ENCODE measurements around the gene PCDH9.

PCDH9 gene

DNA sequence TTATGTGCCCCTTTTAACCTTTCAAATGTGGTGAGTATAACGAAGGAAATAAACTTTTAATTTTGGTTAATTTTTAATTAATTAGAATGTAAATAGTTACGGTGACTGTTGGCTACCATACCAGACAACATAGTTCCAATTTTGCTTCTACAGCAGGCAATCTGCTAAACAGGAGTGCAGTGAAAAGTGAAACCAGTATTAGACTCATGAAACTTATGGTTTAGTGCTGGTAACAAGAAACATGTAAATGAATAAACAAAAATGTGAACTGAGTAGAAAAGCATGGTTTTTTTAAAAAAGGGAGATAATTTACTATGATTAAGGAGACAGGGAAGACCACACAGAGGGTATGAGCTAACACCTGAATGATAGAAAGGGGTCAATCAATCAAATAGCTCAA lies 478.4 kb downstream of the PCDH9 start:
- no peak for DNase-seq (ENCODE audit: low read depth in 2 of 2)

DNA sequence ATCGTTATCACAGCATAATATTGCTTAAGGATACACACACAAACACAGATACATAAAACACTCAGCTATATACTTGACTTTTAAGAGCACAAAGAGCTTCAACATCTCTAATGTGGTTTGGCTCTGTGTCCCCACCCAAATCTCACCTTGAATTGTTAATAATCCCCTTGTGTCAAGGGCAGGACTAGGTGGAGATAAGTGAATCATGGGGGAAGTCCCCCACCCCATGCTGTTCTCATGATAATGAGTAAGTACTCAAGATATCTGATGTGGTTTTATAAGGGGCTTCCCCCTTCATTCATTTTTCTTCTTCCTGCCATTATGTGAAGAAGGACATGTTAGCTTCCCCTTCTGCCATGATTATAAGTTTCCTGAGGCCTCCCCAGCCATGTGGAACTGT lies 481.4 kb downstream of the PCDH9 start:
- DNase-seq (ENCODE audit: low read depth in 2 of 2): no peak

DNA sequence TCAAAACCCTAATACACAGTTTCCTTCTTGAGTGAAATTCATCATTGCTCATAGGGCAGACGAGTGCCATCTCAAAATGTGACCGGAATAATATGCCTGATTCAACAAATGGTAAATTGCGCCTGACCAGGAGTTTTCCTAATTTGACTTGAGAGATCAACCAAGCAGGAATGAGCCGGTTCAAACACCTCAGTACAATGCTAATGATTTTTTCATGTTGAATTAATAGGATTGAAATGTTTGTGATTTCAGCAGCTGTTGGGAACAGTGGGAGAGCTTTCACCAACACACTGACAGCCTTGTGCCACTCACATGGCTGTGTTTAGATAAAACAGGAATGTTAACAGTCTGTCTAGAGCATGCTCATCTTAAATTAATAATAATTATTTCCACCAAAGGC lies 484.8 kb downstream of the PCDH9 start:
- DNase-seq (ENCODE audit: low read depth in 2 of 2): no peak

DNA sequence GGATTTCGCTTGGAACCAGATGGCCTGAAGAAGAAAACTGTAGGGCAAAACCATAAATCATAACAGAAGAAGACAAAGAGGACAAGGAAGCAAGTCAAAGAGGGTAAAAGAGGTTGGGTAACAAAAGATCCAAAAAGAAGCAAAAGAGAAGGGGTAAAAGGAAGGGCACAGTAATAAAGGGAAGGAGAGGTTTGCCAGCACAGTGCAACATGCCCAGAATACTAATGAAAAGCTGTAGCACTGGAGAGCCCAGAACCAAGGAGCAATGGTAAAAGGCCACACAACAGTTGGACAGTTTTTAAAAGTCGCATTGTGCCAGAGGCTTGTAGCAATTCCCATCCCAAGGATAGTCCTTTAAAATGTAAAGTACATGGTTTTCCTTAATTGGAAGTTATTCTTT lies 506.6 kb downstream of the PCDH9 start:
- no peak for DNase-seq (ENCODE audit: low read depth in 2 of 2)

DNA sequence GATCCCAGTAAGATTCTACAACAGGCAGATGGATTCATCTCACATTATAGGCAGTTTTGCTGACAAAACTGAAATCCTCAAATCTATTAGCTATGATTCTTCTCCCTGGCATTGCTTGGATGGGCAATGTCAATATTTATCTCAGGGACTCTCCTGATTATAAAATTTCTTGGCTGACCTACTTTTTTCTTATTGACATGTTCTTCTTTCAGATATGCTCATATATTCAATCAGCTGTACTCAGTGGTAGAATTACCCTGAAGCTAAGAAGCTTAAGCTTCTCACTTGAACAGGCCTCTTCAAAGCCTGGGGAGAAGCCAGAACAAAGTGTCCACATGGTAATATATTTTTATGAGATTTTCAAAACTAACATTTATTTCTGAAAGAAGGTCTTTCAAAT lies 513.6 kb downstream of the PCDH9 start:
- no peak for DNase-seq (ENCODE audit: low read depth in 2 of 2)

DNA sequence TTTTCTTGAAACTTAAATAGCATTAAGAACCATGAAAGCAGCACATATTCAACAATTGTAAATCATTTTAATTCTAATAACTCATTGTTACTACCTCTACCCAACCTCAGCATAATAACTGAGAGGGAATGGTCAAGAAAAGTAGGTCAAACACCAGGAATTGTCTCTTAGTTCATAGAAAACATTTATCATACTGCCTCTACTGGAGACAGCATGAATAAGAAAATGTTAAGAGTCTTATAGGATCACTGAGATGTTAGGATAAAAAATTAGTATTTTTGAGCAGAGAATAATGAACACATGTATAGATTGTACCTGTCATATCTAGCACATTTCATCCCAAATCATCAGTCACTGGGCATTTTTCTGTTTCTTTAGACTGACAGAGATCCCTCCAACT lies 515.3 kb downstream of the PCDH9 start:
- no peak for DNase-seq (ENCODE audit: low read depth in 2 of 2)

DNA sequence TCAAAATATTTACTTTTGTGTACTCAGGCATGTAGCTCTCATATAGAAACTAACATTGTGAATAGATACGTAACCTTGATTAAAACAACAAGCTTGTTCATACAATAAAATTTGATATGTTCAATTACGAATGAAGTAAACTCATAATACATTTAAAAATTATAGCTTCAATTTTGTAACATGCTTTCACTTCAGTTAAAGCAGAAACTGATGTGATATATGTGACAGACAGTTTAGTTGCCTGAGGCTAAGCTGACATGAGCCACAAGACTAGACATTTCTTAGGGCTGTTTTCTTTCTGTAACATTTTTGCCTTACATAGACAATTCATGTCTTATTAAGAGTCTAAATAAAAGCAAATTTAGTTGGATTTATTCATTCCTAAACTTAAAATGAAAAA lies 526.0 kb downstream of the PCDH9 start:
- no peak for DNase-seq (ENCODE audit: low read depth in 2 of 2)

DNA sequence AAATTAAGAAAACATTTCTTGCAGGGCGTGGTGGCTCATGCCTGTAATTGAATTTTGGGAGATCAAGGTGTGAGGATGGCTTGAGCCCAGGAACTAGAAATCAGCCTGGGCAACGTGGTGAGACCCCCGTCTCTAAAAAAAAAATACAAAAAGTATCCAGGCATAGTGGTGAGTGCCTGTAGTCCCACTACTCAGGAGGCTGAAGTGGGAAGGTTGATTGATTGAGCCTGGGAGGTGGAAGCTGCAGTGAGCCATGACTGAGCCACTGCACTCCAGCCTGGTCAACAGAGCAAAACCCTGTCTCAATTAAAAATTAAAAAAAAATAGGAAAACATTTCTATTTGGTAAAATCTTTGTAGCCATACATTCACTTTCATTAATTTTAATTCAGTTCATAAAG lies 526.5 kb downstream of the PCDH9 start:
- no peak for DNase-seq (ENCODE audit: low read depth in 2 of 2)

DNA sequence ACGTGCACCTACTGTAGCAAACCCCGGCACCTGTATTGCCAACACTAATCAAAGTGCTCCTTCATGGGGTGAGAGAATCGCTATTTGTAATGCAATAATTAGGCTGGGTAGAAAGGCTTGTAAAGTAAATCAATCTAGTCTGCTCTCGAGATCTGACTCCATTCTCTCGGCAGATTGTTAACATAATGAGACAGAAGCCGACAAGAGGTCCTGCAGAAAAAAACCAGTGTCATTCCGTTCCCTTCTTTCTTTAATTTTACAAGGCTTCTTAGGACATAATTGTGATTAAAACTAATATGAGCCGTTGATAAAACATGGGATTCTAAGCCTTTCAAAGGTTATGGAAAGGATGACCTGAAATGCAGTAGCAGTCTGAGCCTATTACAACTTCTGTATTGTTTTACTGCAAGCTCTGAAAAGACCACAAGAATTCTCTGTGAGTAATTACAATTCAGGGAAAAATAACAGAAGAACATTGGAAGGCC lies 530.0 kb downstream of the PCDH9 start:
- DNase-seq (ENCODE audit: low read depth in 2 of 2): no peak

DNA sequence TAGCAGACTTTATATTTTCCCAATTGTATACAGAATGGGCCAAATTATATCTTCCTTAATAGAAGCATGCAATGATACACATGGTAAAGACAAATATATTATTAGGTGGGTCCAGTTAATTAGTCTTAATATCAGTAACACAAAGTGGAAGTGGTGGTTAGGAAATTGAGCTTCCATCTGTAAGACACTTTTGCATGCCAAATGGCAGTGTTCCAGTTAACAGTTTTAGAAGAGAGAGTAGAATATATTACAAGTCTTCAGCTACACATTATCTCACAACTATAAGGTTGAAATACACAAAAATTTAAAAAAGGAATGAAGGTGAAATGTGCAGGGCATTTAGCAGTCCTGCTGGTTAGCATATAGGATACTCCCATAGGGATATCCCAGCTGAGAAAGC lies 536.5 kb downstream of the PCDH9 start:
- no peak for DNase-seq (ENCODE audit: low read depth in 2 of 2)

DNA sequence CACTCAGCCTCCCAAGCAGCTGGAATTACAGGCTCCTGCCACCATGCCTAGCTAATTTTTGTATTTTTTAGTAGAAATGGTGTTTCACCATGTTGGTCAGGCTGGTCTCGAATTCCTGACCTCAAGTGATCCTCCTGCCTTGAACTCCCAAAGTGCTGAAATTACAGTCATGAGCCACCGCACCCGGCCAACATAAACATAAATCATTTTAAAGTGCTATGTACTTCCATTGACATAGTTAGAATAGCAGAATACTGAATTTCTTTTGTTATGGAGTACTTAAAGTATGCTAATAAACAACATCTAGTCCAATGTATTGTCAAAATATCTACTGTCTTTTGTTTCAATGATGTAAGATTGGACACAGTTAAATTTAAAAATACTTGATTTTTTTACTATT lies 539.0 kb downstream of the PCDH9 start:
- DNase-seq (ENCODE audit: low read depth in 2 of 2): no peak

DNA sequence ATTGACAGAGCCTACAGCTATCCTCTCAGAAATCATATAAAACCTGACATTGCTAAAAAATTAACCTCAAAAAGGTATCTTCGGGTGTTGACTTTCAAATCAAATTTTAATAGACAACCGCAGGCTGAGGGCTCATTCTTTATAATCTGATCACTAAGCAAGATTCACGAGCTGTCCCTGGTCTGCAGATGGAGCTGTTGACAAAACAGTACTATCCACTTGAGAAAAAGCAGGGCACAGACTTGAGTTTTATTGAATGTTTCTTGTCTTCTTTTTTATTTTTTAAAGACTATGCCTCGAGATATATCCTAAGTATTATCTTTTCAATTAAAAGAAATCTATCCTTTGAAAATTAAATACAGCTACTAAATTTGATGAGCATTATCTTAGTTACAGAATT lies 540.5 kb downstream of the PCDH9 start:
- DNase-seq (ENCODE audit: low read depth in 2 of 2): no peak

DNA sequence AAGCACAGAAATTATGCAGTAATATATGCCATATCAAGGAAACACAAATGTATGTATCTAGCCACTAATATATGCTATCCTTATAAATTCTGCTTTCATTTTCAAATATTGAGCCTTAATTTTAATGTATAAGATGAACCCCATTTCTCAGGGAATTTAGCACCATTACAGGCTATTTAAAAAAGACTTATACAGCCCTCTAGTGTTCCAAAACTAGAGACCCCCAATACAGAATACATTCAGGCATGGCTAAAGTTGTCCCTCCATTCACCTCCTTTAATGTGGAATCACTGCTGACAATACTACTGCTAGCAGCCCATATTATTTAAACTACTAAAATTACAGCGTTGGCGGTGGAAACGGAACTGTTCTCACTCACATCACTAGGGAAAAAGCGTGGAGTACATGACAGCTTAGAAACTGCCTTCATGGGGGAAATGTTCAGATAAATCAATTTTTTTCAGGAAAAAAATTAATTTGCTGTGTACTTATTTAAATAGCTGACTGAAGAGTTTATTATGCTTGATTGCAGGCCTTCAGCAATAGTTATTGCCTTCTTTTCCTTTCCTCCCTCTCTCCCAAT lies 541.0 kb downstream of the PCDH9 start:
- no peak for DNase-seq (ENCODE audit: low read depth in 2 of 2)

DNA sequence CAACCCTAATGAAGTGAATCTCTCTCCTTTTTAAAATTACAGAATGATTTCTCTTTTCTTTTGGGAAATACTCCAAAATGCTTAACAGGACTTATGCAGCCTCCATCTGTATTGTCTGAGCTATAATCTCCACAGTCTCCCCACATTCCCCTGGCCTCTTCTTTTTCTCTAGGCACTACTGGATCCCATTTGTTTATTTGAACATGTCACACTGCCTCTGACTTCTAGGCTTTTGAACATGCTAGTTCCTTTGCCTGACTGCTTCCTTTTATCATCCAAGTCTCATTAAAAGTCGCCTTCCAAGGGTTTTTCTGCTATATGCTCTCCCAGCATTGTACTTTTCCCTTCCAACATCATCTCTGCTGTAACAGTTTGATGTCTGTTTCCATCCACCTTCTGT lies 548.7 kb downstream of the PCDH9 start:
- no peak for DNase-seq (ENCODE audit: low read depth in 2 of 2)

DNA sequence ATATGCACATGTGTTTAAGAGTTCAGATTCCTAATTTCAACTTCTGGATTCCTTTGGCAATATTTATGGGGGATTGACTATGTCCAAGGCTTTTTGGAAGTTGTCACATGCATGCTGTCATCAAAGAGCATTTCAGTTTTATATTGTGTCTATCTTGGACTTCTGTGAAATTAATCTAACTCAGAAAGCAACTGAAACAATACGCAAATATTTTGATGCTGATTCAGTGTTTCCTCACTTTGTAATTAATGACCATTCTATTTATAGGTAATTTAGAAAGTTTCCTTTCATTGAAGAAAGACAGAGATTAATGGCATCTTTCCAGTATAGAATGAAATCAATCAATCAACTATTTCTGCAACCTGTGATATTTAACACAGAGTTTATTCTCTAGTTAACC lies 550.1 kb downstream of the PCDH9 start:
- DNase-seq (ENCODE audit: low read depth in 2 of 2): no peak

DNA sequence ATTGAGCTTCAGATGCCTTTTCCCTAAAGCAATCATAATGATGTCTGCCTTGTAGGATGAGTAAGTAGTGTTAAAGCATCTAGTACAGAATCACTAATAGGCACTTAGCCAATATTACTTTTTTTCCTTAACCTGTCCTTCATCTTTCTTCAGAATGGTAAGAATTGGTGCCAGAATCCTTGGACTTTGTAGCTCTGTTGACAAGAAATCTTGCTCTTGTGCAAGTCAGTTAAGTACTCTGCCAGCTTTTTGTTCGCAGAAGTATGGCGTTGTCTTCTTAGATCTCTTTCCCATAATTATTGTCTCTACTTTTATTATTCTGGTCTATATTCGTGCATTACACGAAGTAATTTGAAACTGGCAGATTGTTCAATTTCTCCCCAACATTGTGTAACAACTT lies 554.5 kb downstream of the PCDH9 start:
- no peak for DNase-seq (ENCODE audit: low read depth in 2 of 2)

DNA sequence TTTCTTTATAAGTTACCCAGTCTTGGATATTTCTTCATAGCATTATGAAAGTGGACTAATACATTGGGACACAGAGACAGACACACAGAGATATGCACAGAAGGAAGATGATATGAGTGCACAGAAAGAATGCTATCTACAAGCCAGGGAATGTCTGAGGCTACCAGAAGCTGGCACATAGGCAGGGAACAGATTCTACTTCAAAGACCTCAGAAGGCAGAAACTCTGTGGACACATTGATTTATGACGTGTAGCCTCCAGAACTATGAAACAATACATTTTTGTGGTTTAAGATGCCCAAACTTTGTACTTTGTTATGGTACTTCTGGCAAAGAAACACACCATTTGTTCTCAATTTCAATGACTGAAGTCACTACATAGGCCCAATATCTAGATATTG lies 556.7 kb downstream of the PCDH9 start:
- no peak for DNase-seq (ENCODE audit: low read depth in 2 of 2)

DNA sequence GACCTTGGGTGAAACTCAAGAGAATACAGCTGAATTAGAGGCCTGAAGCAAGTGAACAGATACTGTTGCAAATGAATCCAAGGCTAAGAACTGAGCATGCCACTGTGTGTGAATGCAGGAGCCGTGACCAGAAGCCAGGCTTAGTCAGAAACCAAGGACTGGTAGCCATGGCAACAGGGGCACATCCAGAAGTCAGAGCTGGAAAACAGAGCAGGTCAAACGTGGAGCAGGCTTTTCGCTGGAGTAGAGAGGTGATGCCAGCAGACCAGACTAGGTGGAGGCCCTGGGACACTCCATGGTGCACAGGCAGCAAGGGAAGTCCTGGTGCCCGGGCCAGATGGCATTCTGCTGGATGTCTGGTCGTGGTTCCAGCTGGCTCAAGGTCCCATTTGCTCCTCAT lies 564.1 kb downstream of the PCDH9 start:
- DNase-seq (ENCODE audit: low read depth in 2 of 2): no peak

DNA sequence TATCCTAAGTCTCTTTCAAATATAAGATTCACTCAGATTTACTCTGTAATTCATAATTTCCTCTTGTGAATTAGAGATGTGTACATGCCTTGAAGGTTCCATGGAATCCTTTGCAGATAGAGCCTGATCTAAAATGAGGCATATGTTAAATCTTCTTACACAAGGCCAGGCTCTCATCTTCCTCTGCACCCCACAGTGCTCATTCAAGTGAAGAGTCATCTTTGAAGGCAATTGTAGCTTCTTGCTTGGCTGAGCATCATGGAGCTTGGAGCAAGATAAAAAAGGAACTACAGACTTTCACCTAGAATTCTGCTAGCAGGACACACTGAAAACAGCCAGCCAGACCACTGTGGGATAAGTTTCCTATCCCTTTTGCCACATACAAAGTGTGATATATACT lies 566.4 kb downstream of the PCDH9 start:
- no peak for DNase-seq (ENCODE audit: low read depth in 2 of 2)

DNA sequence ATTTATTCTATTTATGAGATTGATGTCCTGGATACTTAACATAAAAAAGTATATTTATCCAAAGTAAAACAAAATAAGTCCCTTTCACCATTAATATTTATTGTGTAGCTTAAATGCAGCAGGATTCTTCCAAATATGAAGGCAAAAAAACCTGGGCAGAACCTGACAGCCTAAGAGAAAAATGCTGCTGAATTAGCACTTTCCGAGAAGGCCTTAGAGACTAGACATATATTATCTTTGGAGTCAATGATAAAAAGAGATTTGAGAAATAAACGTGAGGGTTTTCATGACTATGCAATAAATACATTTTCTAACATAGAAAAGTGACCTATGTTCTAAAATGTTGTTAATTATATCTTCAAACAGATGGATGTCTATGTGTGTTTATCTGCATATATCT lies 566.9 kb downstream of the PCDH9 start:
- DNase-seq (ENCODE audit: low read depth in 2 of 2): no peak

DNA sequence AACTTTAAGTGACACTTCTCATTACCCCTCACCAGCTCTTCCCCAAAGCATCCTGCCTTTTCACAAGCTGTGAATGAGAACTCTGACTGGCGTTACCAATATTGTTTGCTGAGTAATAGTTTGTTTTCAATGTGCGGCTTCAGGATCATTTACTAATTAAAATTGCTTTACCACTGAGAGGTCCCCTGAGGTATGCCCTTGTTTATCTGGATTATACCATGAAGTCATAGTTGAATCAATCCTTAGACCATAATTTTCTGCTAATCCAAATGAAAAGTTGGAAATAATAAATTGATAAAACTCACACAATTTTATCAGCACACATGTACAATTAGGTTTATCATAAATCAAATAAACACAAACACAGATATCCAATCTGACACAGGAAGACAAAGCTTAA lies 568.8 kb downstream of the PCDH9 start:
- no peak for DNase-seq (ENCODE audit: low read depth in 2 of 2)

DNA sequence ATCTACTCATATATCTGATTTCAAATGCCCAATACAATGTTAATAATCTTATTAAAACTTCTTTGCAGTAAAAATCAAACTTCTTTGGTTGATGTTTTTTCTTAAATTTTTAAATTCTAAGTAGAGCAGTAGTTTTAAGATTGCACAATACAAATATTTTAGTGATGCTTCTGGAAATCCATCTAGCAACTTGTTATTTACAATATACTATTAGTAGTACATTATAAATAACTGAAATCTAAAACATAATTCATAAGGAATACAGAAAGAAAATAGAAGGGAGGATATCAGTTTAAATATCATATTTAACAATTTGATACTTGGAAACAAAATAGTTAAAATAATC lies 569.7 kb downstream of the PCDH9 start:
- DNase-seq (ENCODE audit: low read depth in 2 of 2): no peak

DNA sequence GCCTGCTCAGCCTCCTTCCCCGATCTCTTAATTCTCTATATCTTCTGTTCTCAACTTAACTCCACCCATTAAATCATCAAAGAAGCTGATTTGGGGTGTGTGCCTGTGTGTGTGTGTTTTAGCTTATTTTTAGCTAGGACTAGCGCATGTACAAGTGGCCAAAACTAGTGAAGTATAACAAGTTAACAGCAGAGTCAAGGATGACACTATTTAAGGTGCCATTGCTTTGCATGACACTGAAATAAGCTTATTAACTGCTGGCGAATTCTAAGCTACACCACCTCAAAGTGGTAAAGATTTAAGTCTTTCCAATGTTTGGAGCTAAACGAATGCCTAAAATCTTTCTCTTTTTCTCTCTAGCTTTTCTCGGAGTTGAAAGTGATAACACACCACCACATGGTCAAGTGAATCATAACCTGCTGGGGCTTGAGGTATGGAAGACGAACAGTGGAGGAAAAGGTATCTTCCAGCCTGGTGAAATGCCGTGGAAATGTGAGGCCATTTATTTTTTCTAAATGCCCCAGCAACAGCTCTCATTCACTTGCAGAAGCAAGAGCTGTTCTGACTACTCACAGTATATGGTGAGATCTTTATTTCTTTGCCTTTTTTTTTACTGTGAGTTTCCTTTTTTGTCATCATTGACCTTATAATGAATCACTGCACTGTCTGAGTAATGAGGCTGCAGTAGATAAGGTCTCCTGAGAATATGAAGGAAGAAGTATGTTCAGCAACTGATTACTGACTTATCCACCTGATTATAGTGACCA lies 570.3 kb downstream of the PCDH9 start:
- DNase-seq (ENCODE audit: low read depth in 2 of 2): no peak

DNA sequence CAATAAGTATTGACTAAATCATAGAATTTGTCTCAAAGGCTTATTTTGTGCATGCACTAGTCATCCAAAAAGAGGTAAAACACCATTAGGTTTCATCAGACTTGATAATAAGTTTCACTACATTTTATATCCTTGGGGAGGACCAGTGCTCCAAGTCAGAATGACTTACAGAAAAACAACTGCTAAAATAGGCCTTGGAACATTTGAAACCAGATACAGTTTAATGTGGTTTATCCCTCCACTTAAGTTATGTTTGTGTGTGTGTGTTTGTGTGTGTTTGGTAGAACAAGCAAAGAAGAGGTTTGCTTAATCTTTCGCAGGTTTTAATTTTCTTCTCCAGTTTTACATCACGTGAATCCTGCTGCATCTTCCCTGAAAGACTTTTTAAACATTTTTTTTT lies 570.9 kb downstream of the PCDH9 start:
- no peak for DNase-seq (ENCODE audit: low read depth in 2 of 2)

All from activated CD4-positive, alpha-beta T cell treated with anti-CD3 and anti-CD28 coated beads for 24 hours (primary cell).